Measurements from ENCODE around the gene IMPG2.

IMPG2 gene

DNA sequence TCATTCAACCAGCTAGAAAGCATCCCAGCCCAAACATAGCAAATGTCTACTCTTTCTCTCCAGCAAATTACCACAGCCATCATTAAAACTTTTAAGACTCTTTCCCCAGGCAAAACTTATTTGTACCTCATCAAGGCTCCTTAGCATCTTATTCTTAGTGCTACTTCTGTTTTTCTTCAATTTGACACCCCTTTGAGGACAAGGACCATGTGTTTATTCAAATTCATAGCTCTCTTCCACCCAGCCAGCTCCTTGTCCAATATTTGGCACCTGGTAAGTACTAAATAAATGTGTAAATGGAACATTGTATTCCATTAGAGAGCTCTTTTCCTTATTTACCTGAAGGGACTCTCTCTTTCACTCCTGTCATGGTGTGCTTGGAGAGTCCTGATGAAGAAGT lies 89.8 kb downstream of the IMPG2 start:
- no peak for DNase-seq

DNA sequence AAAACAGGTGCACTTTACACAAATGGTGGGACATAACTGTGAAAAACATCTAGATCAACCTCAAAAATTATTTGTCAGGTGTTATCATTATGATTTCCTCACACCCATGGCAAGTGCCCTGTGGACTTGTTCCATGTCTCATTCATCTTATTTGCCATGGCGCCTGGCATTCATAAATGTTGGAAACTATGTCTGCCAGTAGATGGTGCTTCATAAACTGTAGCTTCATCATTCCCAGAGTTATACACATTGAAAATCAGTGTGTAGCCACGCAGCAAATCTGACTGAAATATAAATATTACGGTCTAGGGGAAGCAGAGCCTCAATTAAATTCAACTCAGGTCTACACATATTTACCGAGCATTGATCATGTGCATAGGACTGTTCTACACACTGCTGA lies 90.7 kb downstream of the IMPG2 start:
- DNase-seq: no peak

DNA sequence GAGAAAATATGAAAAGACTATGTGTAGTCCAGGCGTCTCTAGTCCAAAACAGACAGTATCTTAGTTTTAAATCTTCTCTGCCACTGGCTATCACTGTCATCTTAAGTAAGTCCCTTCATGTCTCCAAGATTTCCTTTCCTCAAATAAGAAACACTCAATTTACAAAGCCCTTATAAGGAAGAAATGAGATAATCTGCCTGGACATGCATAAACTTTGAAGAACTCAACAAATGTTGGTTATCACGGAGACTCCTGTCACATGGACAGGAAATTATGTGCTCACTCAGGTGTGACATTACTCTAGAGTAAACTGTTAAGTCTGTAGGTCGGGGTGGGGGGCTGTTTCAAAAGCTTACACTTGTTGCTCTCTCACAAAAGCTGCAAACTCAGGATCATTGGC lies 91.9 kb downstream of the IMPG2 start:
- DNase-seq: no peak

DNA sequence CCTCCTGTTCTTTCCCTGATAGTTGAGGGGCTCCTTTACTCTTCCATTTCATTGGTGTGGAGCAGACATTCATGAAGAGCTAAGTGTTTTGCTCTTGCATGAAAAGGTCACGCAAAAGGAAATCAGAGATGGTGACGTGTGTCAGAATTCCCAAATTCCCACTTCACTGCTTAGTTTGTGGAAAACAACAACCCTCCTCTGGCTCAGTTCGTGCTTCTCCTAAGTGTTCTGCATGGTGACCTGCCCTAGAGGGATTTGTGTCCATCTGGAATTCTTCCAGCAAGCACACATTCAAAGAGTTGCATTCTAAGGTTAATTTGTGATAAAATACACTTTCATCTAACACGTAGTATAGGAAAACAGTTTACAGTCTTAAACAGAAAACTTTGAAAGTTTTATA lies 95.6 kb downstream of the IMPG2 start:
- no peak for DNase-seq

DNA sequence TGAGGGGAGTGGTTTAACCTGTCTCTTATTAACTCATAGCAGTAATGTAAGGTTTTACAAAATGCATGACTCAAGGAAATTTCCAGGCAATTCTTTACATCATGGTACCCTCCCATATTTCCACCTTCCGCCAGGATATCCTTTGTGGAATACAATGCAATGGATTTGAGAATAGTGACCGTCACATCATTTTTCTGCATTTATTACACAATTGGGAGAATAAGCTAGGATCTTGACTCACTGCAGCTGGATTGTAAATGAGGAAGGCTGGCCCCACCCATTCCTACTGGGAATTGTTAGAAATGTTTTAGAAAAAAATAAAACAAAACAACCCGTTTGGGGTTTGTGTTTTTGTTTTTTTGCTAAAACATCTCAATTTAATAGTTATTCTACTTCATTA lies 97.4 kb downstream of the IMPG2 start:
- no peak for DNase-seq

DNA sequence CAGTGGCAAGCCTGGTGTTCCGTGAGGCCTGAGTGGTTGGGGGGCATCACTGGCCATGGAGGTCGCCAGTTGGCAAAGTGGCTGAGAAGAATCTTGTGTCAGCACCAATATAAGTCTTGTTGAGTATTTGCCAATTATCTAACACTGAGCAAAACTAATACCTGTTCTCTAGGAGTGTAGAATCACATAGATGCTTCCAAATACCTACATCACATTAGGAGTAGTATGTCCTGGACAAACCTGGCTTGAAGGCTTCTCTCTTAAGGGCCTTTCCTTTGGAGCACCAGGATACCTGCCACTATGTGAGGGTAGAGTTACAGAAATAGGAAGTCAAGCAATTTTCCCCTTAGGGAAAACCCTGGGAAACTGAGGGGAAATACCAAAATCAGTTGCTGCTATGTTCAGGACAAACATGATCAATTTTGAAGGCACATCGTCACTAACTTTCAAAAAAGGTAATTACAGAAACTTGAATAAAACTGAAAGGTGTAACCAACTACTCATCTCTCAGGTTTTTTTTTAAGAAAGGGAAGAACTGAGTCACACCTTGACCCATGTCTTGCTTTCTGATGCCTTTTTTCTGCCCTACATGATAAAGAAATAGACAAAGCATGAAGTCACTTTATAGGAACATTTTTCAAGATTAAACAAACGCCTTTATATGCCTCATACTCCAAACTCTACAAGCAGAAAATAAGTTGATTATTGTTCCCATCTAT lies 100.4 kb downstream of the IMPG2 start:
- no peak for DNase-seq

DNA sequence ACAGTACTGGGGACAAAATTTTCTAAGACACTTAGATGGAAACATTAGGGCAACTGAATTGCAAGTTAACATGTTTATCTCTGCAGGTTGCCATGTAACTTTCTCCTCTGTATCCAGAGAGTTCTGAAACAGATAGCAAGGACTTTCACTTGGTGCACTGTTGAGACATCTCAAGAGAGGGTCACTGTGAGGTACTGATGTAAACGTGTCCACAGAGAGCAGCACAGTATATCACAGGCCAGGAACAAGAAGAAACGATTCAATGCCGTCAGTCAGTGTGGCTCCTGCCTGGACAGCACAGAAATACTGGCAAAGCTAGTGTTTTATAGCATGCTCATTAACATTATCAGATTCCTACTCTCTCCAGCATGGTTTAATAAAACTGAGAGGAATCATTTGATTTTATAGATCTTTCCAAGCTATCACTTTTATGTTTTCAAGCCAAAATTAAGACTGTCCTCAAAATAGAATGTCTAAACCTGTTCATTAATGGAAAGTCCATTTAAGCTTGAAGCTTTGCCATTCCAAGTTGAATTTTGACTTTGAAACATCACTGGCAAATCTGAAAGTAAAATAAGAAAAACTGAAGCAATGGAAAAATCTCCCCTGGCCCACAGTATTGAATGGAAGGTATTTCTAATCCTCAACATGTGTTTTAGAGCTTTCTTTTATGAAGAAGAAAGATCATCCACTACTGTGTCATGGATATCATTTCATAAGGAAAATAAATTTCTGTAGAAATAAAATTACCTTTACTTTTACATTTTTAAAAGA lies 102.7 kb downstream of the IMPG2 start:
- no peak for DNase-seq

DNA sequence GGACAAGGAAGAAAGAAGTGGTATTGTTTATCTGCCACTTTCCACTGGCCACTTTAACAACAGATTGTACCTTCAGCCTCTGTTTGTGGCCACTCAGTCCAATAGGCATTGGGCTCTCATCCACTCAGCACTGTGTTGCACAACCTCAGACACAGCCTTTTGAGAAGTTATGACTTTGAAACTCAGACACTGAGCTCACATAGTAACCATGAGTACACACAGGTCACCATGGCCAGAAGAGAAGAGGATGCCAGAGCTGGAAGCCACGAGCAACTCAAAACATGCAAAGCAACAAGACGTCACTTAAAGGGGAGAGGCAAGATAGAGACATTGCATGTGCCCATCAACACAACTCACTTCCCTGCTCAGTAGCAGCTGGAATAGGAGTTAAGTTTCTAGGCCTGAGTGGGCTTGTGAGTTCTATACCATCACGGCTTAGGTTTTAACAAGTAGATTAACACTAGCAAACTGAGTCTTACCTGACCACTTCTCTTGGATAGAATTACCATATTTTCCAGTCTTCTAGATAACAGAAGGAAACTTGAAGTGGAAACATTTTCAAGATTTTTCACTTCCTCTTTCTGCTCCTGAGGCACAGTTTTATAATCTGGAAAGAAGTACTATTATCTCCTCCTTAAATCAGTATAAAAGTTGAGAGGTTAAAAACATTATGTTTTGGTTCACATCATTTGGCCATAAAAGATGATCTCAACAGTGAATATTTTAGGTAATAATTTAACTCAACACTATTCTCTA lies 103.5 kb downstream of the IMPG2 start:
- DNase-seq: no peak

DNA sequence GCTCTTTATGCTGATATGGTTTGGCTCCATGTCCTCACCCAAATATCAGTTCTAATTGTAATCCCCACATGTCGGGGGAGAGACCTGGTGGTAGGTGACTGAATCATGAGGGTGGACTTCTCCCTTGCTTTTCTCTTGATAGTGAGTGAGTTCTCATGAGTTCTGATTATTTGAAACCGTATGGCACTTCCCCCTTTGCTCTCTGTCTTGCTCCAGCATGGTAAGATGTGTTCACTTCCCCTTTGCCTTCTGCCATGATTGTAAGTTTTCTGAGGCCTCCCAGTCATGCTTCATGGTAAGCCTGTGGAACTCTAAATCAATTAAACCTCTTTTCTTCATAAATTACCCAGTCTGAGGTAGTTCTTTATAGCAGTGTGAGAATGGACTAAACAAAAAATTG lies 107.6 kb downstream of the IMPG2 start:
- DNase-seq: no peak

DNA sequence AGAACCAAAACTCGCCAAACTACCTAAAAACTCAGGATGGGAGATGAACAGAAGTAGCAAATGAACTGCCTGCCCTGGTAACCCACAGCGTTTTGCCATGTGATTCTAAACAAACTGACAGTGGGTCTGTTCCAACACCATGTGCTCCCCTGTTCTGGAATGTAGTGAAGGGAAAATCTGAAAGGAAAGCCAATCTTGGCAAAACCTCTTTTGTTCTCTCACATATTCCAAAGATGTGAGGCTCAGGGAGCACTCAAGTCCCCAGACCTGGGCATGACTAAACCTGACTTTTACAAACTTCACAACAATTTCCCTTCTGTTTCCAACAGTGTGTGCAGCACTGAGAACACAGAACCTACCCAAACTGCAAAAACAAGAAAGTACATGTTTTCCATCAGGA lies 116.1 kb downstream of the IMPG2 start:
- no peak for DNase-seq

DNA sequence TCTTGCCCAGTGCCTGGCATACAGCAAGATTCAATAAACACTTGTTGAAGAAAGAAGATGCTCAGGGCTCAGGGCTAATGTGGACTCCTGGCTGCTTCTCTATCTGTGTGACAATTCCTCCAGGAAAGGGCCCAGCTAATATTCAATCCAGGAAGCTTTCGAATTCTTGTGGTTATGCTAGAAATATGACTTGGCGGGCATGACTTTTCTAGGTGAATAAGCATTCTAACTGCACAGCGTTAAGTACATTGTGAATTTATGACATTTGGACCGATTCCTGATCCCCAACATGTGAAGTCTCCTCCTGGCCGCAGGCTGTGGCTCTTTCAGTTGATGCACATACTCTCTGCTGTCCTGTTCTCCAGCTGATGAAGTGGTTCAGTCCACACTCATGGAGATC lies 117.0 kb downstream of the IMPG2 start:
- no peak for DNase-seq

DNA sequence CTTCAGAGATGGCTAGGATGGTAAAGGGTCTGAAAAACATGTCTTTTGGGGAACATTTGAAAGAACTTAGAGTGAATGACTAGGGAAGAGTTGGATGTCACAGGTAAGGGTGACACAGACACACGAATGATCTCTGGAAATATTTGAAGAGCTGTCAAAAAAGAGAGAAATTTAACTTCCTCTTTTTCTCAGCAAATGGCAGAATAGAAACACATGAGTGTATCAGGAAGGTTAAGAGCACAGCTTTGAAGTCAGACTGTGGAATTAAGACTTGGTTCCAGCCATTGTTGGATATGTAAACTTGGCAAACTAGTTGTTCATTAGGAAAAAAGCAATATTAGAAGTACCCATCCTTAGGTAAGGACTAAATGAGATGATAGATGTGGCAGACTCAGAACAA lies 117.7 kb downstream of the IMPG2 start:
- DNase-seq: no peak

DNA sequence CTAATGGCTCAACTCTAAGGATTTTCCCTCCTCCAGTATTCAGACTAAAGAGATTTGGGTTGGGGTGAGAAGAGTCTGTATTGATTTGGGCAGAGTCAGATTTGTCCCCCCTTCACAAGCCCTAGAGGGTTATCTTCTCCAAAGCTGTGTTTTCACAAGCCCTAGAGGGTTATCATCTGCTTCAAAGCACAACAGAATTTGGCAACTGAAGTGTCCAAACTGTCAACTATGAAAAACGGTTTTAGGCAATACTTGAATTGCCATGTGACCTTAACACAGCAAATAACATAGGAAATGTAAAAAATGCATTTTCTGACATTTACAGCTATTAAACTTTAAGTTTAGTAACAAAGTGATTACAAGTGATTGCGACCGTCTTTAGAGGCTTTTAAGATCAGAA lies 119.9 kb downstream of the IMPG2 start:
- DNase-seq: no peak

DNA sequence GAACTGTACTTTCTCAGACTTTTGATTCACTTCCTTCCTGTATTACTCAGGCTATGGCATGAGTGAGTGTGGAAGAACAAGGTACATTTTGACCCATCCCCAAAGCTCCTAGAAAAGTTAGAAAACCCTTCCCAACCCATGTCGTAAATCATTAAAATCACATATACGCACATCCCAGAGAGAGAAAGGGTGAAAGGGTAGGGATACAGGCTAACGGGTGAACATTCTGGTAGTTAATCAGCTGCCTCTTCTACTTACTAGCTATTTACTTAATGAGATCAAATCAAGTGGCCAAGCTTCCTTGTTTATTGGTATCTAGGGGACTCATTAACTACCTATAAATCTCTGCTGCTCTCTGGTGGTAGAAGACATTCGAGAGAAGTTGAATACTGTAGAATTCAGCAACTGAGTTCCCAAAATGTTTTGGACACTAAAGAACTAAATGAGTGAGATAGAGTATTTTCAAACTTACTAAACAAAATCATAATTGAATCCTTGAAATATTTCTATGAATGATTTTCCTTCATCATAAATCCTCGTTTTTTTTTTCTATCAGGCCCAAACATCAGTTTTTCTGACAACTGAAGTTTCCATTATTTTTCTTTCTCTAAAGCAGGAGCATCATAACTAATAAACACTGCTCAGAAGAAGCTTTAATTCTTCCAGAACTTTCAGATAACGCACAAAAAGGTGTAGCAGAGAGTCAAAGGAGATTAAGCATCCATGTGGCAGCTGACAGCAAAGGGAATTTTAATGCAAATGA lies 124.2 kb downstream of the IMPG2 start:
- no peak for DNase-seq

DNA sequence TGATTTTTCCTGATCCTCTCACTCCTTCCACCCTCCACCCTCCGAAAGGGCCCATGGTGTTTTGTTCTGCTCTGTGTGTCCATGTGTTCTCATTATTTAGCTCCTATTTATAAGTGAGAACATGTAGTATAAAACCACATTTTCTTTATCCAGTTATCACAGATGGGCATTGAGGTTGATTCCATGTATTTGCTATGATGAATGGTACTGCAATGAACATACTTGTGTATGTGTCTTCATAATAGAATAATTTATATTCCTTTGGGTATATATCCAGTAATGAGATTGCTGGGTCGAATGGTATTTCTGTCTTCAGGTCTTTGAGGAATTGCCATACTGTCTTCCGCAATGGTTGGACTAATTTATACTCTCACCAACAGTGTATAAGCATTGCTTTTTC lies 126.0 kb downstream of the IMPG2 start:
- DNase-seq: no peak

DNA sequence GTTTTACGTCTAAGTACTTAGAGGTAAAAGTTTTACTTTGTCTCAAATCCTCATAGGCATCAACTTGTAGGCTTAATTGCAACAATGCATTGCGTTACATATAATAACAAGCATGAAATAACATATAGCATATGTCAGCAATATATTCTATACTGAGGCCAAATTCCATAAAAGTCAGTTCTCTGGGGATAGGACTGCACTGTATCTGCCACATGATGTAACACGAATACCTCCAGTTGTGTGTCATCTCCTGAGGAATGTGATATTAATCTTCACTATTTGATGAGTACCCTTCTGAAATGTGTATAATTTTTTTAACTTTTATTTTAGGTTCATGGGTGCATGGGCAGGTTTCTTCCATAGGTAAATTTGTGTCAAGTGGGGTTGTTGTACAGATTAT lies 126.4 kb downstream of the IMPG2 start:
- no peak for DNase-seq

DNA sequence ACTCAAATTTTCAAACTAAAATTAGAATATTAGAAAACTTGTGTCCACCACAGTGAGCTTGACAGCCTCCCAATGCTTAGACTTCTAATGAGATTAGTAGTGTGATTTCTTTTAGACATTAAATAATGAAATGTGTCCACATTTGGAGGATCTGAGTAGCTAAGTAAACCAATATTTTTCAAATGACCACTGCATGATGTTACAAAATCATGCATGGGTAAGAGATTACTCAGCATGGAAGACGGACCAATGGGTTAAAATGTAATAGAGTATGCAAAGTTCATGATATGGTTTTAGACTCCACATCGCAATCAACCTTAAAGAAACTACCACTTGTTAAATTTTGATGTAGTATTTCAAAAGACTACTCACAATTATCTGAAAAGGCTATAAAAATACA lies 130.6 kb downstream of the IMPG2 start:
- no peak for DNase-seq

DNA sequence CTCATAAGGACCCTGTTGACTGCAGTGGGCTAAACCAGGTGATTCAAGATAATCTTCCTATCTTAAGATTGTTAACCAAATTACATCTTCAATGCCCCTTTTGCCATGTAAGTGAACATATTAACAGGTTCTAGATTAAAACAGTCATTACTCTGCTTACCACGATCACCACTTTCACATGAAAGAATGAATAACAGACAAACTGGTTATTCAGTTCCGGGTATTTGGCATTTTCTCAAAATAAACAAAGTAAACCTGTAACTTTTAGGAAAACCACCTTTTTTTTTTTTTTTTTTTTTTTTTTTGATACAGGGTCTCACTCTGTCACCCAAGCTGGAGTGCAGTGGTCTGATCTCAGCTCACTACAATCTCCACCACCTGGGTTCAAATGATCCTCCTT lies 131.2 kb downstream of the IMPG2 start:
- DNase-seq: no peak

DNA sequence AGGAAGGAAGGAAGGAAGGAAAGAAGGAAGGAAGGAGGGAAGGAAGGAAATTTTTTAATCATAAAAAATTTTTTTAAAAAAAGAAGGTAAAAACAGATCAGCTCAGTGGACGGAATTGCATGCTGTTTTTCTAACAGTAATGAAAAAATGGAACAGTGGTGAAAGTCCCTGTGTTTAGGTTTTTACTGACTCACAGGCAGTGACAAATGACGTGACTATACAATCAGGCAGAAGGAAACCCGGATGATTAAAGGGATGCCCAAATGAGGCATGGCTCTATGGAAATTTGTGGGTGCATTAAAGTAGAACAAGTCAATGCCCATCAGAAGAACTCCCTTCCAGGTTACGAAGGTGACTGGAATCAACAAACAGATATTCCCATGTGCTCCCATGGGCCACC lies 135.0 kb downstream of the IMPG2 start:
- DNase-seq: no peak

DNA sequence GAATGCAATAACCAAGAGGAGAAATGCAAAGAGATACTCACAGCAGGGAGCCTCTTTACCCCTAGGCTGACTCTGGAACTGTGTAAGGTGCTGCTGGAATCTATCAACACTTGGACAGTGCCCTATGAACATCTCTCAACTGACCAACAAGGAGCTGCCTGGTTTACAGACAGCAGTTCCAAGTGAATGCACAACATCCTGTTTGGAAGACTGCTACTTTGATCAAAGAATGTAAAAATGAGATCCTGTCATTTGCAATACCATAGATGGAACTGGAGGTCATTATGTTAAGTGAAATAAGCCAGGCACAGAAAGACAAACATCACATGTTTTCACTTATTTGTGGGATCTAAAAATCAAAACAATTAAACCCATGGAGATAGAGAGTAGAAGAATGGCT lies 136.3 kb downstream of the IMPG2 start:
- DNase-seq: no peak

DNA sequence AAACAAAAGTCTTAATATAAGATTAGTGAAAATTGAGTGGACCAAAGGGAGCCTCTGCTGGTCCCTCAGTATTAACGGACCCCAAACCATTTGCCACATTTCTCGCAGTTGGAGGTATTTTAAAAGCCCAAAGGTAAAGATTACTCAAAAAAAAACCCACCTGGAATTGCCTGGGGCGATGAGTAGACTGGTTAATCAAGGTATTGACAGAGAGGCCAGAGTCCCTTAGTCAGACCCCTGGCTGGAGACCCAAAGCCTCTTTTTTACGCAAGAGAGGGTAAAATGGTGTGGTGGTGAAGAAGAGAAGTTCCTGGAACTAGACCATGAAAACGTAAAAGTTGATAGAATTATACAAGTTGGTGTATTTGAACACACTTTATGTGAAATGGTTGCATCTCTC lies 137.2 kb downstream of the IMPG2 start:
- no peak for DNase-seq

DNA sequence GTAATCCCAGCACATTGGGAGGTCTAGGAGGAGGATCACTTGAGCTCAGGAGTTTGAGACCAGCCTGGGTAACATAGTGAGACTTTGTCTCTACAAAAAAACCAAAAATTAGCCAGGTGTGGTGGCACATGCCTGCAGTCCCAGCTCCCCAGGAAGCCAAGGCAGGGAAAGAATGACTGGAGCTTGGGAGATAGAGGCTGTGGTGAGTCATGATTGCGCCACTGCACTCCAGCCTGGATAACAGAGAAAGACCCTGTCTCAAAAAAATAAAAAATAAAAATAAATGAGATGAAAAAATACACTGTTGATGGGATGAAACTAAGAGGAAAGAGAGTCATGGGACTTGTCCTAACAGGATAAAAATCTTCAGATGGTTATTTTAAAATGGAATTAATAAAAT lies 137.6 kb downstream of the IMPG2 start:
- no peak for DNase-seq

DNA sequence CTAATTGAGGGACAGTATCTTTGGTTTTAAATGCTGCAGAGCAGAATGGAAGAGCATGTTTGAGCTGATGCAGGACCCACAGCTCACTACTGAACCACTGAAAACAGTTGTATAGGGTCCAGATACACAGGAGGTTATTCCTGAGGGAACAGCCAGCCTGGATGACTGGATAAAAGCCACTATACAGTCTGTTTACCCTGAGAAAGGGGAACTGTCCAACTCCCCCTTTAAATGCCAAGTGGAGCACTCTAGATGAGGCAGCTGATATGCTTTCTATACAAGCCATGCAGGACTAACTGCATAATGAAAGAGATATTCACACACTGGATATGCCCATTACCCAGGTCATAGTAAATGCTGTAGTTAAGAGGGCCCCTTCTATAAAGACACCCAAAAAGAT lies 138.6 kb downstream of the IMPG2 start:
- DNase-seq: no peak

Measured in NCI-H2227 treated with DMSO at 0.1 percent for 48 hours (cell line).